Neural cell (in vitro differentiated cells): ENCODE measurements around the gene CEL.
"Not testable (repeated sequence)": the region's sequence is repeated elsewhere in the genome, so short reads cannot be mapped to it uniquely, and the experiment has no call there.

Experiments
- CTCF ChIP-seq: fragments of 450-650 bp; IDR thresholded peaks from 2 replicates; pipeline ENCODE4 v1.5.1; 2014; ENCODE audit warnings: antibody characterized with exemption, mild to moderate bottlenecking, moderate library complexity; ENCODE audit not compliant: poor library complexity, severe bottlenecking
- EZH2 ChIP-seq: fragments of 200-600, 300-800 bp; shearing (Covaris generic), sonication (generic); IDR thresholded peaks from 2 replicates; pipeline ENCODE4 v1.6.1; 2014; ENCODE audit warnings: antibody characterized with exemption, low read length, borderline replicate concordance, mild to moderate bottlenecking; ENCODE audit not compliant: insufficient read depth, poor library complexity, severe bottlenecking

DNA sequence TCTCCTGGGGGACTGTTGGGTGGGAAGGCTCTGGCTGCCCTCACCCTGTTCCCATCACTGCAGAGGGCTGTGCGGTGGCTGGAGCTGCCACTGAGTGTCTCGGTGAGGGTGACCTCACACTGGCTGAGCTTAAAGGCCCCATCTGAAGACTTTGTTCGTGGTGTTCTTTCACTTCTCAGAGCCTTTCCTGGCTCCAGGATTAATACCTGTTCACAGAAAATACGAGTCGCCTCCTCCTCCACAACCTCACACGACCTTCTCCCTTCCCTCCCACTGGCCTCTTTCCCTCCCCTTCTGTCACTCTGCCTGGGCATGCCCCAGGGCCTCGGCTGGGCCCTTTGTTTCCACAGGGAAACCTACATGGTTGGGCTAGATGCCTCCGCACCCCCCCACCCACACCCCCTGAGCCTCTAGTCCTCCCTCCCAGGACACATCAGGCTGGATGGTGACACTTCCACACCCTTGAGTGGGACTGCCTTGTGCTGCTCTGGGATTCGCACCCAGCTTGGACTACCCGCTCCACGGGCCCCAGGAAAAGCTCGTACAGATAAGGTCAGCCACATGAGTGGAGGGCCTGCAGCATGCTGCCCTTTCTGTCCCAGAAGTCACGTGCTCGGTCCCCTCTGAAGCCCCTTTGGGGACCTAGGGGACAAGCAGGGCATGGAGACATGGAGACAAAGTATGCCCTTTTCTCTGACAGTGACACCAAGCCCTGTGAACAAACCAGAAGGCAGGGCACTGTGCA is 590 bp upstream of the CEL start:
- not testable (repeated sequence) for TF ChIP-seq EZH2, CTCF
